HT-29 (cell line): ENCODE results near the gene EHBP1L1. TPM values are rescaled to one million over a fixed set of nuclear protein-coding genes. Genes with fewer than 3 reads are reported as not detected.

Source experiments
- DNase-seq: peaks from one replicate; pipeline ENCODE4 v3.0.0-alpha.2; 2015; ENCODE audit warnings: low spot score
- total RNA-seq: library from RNA; depleted of rRNA; stranded (reverse); fragments of >200 nt; shearing (Covaris generic); gene quantifications from 2 replicates; pipeline ENCODE4 v1.2.3, GENCODE V29; 2014

EHBP1L1 gene
- total RNA-seq, 1 experiment from 2014 or later, result 149 TPM

GRCh38 chr11:65546217-65546958 lies 29.5 kb upstream of the EHBP1L1 start:
- peak; percentile 95 for DNase-seq

- DNase-seq, result no peak
Observed at GRCh38 chr11:65547446-65548125, 28.3 kb upstream of the EHBP1L1 start.

DNA sequence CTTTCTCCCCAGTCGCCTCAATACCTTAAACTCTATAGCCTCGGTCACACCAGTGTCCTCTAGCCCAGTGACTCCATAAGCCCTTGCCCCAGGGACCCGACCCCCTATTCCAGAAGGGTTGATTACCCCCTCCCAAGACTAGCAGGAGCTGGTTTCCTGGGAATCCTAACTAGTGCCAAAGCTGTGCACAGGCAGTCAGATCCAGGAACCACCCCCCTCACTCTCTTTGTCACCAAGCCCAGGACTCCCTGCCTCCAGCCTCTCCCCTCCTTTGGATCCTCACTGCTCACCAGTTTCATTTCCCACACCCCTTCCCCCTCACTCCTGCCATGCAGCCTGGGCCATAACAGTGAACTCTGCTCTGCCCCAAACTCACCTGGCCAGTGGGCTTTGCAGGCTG lies 27.5 kb upstream of the EHBP1L1 start:
- DNase-seq, result no peak

DNA sequence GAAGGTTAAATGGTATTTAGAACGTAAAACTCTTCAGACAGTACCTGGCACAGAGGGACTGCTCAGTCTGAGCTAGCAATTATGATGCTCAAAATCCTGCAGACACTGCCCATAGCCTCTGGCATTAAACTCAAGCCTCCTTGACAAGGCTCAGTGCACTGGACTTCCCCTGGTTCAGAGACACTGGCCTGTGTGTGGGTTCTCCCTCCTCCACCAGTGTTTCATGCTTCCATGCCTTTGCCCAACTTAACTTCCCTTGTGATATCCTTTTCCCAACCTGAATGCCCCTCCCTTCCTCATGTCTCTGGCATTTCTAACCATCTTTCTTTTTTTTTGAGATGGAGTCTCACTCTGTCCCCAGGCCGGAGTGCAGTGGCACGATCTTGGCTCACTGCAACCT lies 26.8 kb upstream of the EHBP1L1 start:
- DNase-seq, result no peak

GRCh38 chr11:65551572-65552387 lies 24.1 kb upstream of the EHBP1L1 start:
- peak; percentile 93 for DNase-seq

GRCh38 chr11:65552388-65552951 lies 23.4 kb upstream of the EHBP1L1 start:
- no peak for DNase-seq

GRCh38 chr11:65553301-65554001 lies 22.4 kb upstream of the EHBP1L1 start:
- DNase-seq, result peak; percentile 35

DNA sequence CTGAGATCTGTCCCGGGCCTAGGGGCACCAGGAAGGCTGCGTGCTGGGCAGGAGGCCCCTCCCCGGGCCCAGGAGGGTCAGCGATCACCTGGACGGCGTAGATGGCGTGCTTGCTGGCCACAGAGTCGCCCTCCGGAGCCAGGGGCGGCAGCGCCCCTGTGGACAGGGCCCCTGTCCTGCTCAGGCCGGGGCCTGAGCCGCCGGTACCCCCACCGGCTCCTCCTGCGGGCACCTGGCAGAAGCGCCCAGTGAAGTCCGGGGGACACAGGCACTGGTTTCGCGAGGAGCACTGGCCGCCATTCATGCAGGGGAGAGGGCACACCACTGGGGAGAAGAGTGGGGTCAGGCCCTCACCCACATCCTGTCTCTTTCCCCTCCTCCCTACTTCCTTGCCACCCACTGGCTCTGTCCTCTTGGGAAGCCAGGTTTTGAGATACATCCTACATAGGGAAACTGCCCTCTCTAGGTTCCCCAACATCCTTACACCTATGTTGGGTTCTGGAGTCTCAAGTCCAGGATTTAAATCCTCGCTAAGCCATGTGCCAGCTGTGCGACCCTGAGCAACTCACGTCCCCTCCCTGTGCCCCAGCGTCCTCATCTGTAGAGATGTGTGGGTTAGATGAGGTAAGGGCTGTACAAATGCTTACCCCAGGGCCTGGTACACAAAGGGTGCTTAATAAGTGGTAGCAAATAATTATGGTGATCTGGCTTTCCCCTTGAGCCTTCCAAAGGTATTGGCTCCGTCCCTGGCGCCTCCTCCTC lies 21.6 kb upstream of the EHBP1L1 start:
- no peak for DNase-seq

GRCh38 chr11:65554842-65555430 lies 20.9 kb upstream of the EHBP1L1 start:
- no peak for DNase-seq

DNA sequence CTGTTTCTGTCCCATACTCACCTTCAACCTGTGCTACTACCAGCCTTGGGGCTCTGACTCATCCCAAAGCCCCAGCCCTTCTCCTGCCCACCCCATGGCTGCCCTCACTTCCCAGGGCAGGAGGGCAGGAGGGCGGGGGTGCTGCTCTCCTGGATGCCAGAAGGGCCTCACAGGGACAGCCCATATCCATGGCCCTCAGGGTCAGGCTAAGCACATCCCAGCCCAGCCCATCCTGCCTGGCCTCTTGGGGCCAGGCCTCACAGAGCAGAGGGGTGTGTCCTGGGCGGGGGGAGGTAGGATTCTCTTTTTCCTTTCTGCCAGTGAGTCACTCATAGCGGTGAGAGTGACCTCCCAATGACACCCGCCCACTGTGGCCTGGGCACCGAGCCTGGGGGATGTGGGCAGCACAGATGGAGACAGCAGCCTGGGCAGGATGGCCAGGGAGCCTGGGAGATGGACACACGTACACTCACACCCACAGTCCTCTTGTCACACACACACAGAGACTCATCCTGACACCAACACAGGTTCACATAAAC lies 20.1 kb upstream of the EHBP1L1 start:
- DNase-seq, result peak; percentile 79

- peak; percentile 62 for DNase-seq
Observed at GRCh38 chr11:65556470-65557279, 19.2 kb upstream of the EHBP1L1 start.

GRCh38 chr11:65557280-65558001 lies 18.4 kb upstream of the EHBP1L1 start:
- DNase-seq, result no peak

GRCh38 chr11:65558002-65558929 lies 17.6 kb upstream of the EHBP1L1 start, which contains the start of gene LTBP3:
LTBP3 (minus strand) TSS chr11:65558359; CDS start chr11:65557959, 400 bp downstream.
- peak; percentile 87 for DNase-seq

DNA sequence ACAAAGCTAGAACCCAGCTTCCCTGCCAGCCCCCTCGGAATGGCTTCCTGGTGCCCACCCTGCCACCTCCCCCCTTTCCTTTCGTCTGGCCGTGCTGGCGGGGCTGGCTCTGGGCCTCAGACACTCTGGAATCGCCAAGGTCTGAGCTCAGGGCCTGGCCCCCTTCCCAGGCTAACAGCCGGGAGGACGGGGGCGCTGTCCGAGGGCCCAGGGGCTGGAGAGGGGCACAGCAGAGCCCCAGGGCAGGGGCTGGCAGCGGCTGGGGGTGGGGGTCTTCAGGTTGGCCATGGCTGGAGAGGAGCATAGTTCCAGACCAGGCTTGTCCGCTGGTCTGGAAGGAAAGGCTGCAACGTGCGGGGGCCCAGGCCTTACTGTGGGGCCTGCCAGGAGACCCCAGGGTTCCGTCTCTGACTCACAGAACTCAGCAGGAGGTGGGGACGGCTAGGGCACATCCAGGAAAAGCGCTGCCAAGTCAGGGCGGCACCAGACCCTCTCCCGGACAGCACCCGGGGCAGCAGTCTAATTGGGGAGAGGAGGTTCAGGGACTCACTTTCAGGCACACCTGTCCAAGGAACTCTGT lies 16.8 kb upstream of the EHBP1L1 start:
- DNase-seq, result no peak

GRCh38 chr11:65559535-65559934 lies 16.3 kb upstream of the EHBP1L1 start:
- no peak for DNase-seq

DNA sequence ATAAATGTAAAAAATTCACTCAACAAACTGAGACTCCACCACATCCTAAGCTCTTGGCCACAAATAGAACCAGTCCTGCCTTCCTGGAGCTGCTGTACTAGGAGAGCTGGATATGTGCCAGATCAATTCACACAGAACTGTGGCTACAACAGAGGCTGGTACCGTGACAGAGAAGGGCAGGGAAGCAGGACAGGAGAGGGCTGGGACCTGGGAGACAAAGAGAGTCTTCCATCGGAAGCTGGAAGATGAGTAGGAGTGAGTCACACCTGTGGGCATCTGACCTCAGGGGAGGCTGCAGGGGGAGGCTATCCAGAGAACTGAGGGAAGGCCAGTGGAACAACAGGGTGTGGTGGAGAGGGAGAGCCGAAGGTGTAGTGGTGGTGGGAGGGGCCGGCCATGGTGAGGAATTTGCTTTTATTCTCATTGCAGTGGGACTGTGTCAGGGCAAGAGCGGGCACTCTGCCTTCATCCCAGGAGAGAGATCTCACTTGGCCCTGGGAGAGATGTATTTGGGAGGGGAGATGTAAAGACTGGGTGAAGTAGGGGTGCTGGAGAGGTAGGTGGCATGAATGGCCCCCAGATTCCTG lies 15.8 kb upstream of the EHBP1L1 start:
- DNase-seq, result peak; percentile 69
